Hepatocyte (in vitro differentiated cells): ENCODE results near the gene NAV2.

Experiments used
- EZH2 ChIP-seq: fragments of 200-600 bp; sonication (generic); IDR thresholded peaks from 2 replicates; pipeline ENCODE4 v1.6.1; 2016; ENCODE audit warnings: antibody characterized with exemption, mild to moderate bottlenecking, borderline replicate concordance
- EZH2phosphoT487 ChIP-seq: fragments of 200-600 bp; sonication (generic); IDR thresholded peaks from one replicate; pipeline ENCODE4 v1.6.1; 2018; ENCODE audit warnings: antibody characterized with exemption, mild to moderate bottlenecking, low read depth, moderate library complexity; ENCODE audit not compliant: unreplicated experiment, severe bottlenecking
- TF ChIP-seq, protein P1 (sequence below): fragments of 200-600 bp; sonication (generic); IDR thresholded peaks from 2 replicates; pipeline ENCODE4 v1.5.1; 2016; ENCODE audit warnings: antibody characterized with exemption, mild to moderate bottlenecking; ENCODE audit not compliant: poor library complexity

DNA sequence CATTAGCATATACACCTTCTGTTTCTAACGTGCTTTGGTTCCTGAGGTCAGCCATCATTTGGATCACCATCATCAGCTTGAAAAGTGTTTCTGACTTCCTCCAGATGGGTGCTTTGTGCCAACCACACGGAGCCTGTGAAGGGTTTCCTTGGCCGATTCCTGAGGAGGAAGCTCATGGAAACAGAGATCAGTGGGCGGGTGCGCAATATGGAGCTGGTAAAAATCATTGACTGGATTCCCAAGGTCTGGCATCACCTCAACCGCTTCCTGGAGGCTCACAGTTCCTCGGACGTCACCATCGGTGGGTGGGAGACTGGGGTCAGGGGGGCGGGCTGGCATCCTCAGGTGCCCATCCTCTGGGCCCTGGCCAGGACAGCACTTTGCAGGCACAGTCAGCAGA lies 392.8 kb downstream of the NAV2 start:
- TF ChIP-seq, protein P1, sequence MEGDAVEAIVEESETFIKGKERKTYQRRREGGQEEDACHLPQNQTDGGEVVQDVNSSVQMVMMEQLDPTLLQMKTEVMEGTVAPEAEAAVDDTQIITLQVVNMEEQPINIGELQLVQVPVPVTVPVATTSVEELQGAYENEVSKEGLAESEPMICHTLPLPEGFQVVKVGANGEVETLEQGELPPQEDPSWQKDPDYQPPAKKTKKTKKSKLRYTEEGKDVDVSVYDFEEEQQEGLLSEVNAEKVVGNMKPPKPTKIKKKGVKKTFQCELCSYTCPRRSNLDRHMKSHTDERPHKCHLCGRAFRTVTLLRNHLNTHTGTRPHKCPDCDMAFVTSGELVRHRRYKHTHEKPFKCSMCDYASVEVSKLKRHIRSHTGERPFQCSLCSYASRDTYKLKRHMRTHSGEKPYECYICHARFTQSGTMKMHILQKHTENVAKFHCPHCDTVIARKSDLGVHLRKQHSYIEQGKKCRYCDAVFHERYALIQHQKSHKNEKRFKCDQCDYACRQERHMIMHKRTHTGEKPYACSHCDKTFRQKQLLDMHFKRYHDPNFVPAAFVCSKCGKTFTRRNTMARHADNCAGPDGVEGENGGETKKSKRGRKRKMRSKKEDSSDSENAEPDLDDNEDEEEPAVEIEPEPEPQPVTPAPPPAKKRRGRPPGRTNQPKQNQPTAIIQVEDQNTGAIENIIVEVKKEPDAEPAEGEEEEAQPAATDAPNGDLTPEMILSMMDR, result no peak
- no peak for TF ChIP-seq EZH2
- TF ChIP-seq EZH2phosphoT487, result no peak
